NB4 (cell line): Measurements from ENCODE around the gene SPCS1.

Experiments used
- CTCF ChIP-seq: IDR thresholded peaks from one replicate; pipeline ENCODE4 v1.5.1; 2012; ENCODE audit warnings: low read depth, low read length
- POLR2A ChIP-seq: IDR thresholded peaks from 2 replicates; pipeline ENCODE4 v1.6.1; 2011; ENCODE audit warnings: mild to moderate bottlenecking; ENCODE audit not compliant: insufficient read length; ENCODE audit errors: extremely low read depth

- TF ChIP-seq POLR2A (no peak), CTCF (no peak)
These were observed 45.9 kb upstream of the SPCS1 start for GRCh38 chr3:52660046-52660445.
